ENCODE measurements around the gene GC.

GC gene

GRCh38 chr4:71698141-71698540, 85.7 kb downstream of the GC start:
- TF ChIP-seq CTCF (IDR thresholded peaks at IDR 0.05; ENCODE audit: low read depth, low read length, poor library complexity, severe bottlenecking): no peak
- TF ChIP-seq EZH2phosphoT487 (IDR thresholded peaks at IDR 0.05; ENCODE audit: borderline replicate concordance, low read length): no peak
- H3K9me2 ChIP-seq (replicated peaks; ENCODE audit: control insufficient read depth, low read length): no peaks in the 10 kb centered on the region
- no peaks in the 10 kb centered on the region for H3F3A ChIP-seq (ENCODE audit: control insufficient read depth, insufficient read depth)
- no peaks in the 10 kb centered on the region for H3K4me1 ChIP-seq (ENCODE audit: control insufficient read depth, low read length)
- no peak overlapping the region for H3K4me2 ChIP-seq (ENCODE audit: low read length)
- no peaks in the 10 kb centered on the region for H3K9me3 ChIP-seq (ENCODE audit: control insufficient read depth, insufficient read depth, low read length)
- no peaks in the 10 kb centered on the region for H4K20me1 ChIP-seq (ENCODE audit: control insufficient read depth, insufficient read depth, low read depth, low read length)
- H3K27ac ChIP-seq (ENCODE audit: low read depth, low read length): no peak overlapping the region
- no peaks in the 10 kb centered on the region for H3K36me3 ChIP-seq (ENCODE audit: control insufficient read depth, low read length)
- no peak overlapping the region for H3K4me3 ChIP-seq (ENCODE audit: low read length)
- H3K79me2 ChIP-seq (ENCODE audit: control insufficient read depth, low read length): no peaks in the 10 kb centered on the region
- H3K27me3 ChIP-seq (ENCODE audit: control insufficient read depth, low read length): no peaks in the 10 kb centered on the region; the same call in 1 of the 2 replicates

- Histone ChIP-seq H3K4me2 (ENCODE audit: low read length) (no peak overlapping the region), H3K79me2 (ENCODE audit: control insufficient read depth, low read length) (no peaks in the 10 kb centered on the region), H3K36me3 (ENCODE audit: control insufficient read depth, low read length) (no peaks in the 10 kb centered on the region), H3K4me1 (ENCODE audit: control insufficient read depth, low read length) (no peaks in the 10 kb centered on the region), H4K20me1 (ENCODE audit: control insufficient read depth, insufficient read depth, low read depth, low read length) (no peaks in the 10 kb centered on the region), H3K9me3 (ENCODE audit: control insufficient read depth, insufficient read depth, low read length) (no peaks in the 10 kb centered on the region), H3K27ac (ENCODE audit: low read depth, low read length) (no peak overlapping the region), H3K27me3 (ENCODE audit: control insufficient read depth, low read length) (no peaks in the 10 kb centered on the region; the same call in 1 of the 2 replicates), H3F3A (ENCODE audit: control insufficient read depth, insufficient read depth) (no peaks in the 10 kb centered on the region), H3K4me3 (ENCODE audit: low read length) (no peak overlapping the region), H3K9me2 (replicated peaks; ENCODE audit: control insufficient read depth, low read length) (no peaks in the 10 kb centered on the region)
- TF ChIP-seq EZH2phosphoT487 (IDR thresholded peaks at IDR 0.05; ENCODE audit: borderline replicate concordance, low read length): no peak
- TF ChIP-seq CTCF (IDR thresholded peaks at IDR 0.05; ENCODE audit: low read depth, low read length, poor library complexity, severe bottlenecking): no peak
Measured at GRCh38 chr4:71697031-71697430, 86.8 kb downstream of the GC start.

- H3K27ac ChIP-seq (ENCODE audit: low read depth, low read length): no peak overlapping the region
- TF ChIP-seq CTCF (IDR thresholded peaks at IDR 0.05; ENCODE audit: low read depth, low read length, poor library complexity, severe bottlenecking) (no peak), EZH2phosphoT487 (IDR thresholded peaks at IDR 0.05; ENCODE audit: borderline replicate concordance, low read length) (no peak)
- H3K9me3 ChIP-seq (ENCODE audit: control insufficient read depth, insufficient read depth, low read length): no peaks in the 10 kb centered on the region
- H3K79me2 ChIP-seq (ENCODE audit: control insufficient read depth, low read length): no peaks in the 10 kb centered on the region
- H3K4me3 ChIP-seq (ENCODE audit: low read length): no peak overlapping the region
- no peaks in the 10 kb centered on the region for H3F3A ChIP-seq (ENCODE audit: control insufficient read depth, insufficient read depth)
- no peaks in the 10 kb centered on the region for H3K9me2 ChIP-seq (replicated peaks; ENCODE audit: control insufficient read depth, low read length)
- H3K4me1 ChIP-seq (ENCODE audit: control insufficient read depth, low read length): no peaks in the 10 kb centered on the region
- no peaks in the 10 kb centered on the region for H3K36me3 ChIP-seq (ENCODE audit: control insufficient read depth, low read length)
- no peaks in the 10 kb centered on the region; the same call in 1 of the 2 replicates for H3K27me3 ChIP-seq (ENCODE audit: control insufficient read depth, low read length)
- H4K20me1 ChIP-seq (ENCODE audit: control insufficient read depth, insufficient read depth, low read depth, low read length): no peaks in the 10 kb centered on the region
- no peak overlapping the region for H3K4me2 ChIP-seq (ENCODE audit: low read length)
Measured at GRCh38 chr4:71694961-71695360, 88.9 kb downstream of the GC start.

All from DOHH2 (cell line).